Measurements from ENCODE around the gene DGKI.

Gene DGKI

GRCh38 chr7:137519947-137520346 is 326.8 kb downstream of the DGKI start:
- DNase-seq: no peak

DNA sequence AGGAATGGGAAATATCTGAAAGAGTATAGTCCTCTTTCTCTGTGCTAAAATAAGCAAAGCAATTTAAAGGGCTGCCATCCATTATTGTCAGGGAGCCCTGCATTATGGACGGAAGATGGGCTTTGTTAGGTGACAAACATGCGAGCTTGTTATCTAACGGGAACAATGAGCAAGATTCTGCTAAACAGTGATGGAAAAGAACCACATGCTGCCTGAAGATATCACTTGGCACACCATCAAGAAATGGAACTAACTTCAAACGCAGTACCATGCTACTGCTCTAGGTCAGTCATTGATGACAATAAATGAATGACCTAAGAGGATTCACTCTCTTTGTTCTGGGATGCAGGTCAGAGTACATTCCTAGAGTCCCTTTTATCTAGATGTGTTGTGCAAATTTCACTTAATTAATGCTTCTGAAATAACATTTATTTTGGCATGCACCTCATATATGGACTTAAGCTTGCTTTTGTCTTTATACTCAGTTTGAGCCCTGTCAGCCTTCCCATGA is 327.5 kb downstream of the DGKI start:
- no peak for DNase-seq

GRCh38 chr7:137513091-137513490 is 333.7 kb downstream of the DGKI start:
- DNase-seq: no peak

GRCh38 chr7:137507096-137507495 is 339.7 kb downstream of the DGKI start:
- DNase-seq: no peak

DNA sequence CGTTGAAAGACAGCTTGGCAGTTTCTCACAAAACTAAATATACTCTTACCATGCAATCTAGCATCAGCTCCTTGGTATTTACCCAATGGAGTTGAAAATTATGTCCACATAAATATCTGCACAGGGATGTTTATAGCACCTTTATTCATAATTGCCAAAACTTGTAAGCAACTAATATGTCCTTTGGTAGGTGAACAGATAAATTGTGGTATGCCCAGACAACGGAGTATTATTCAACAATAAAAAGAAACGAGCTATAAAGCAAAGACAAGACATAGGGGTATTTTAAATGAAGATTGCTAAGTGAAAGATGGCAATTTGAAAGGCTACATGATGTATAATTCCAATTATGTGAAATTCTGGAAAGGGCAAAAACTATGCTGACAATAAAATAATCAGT is 340.7 kb downstream of the DGKI start:
- no peak for DNase-seq

DNA sequence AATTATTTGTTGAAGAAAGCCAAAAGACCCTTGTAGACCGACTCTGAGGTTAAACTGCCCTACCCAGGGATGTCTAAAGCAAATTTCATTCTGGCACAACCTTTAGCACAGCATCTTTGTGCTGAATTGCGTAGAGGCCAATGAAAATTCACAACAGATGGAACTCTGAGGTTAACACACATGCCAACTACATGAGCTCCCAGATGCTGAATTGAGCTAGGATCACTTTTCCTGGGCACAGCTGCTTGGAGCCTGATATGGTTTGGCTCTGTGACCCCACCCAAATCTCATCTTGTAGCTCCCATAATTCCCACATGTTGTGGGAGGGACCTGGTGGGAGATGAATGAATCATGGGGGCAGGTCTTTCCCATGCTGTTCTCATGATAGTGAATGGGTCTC is 345.2 kb downstream of the DGKI start:
- no peak for DNase-seq

DNA sequence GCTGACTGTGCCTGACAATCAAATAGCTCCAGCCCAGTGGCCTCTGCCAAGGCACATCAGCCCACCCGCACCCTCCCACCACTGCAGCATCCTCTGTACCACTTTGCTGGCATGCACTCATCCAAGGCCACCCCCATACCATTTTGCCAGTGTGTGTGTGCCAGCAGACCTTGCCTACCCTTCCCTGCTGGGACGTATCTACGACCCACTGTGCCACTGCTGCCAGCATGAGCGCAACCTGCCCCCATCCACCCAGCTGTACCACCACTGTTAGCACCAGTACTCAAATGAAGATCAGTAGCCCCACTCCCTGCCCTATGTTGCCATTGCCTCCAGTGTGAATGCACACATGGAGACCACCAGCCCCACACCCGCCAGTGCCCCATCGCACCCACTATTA is 353.9 kb downstream of the DGKI start:
- no peak for DNase-seq

- no peak for DNase-seq
Measured at GRCh38 chr7:137489880-137490279, 356.9 kb downstream of the DGKI start.

DNA sequence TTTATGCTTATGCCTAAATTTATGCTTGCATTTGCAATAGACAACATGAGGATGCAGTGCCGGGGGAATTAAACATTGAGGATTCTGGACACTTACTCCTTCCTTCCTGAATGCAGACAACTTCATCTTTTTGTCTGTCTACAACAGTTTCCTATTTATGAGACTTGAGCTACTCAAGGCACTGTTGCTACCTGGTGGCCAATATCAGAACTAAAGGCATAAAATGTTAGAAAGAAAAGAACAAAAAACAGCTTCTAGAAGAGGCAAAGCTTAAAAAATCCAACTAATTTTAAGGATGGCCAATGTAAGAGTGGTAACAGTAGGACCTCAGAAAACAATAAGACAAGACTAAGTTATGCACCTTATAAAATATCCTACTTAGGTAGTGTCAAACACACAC is 358.7 kb downstream of the DGKI start:
- DNase-seq: no peak

DNA sequence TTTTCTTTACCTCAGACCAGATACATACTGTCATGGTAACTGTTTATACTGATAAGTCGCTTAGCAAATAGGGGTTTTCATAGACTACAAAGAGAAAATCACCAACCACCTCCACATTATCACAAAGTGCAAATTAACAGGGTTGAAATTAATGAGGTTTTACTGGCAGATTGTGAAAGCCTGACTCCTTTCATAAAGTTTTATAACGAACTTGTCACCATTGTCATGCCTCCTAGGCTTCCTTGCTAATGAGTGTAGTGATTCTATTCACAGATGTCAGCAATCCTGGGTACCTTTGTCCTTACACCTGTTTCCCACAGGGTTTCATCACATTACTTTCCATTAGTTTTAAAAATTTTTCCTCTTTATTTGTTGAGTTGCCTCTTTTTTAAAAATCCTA is 361.0 kb downstream of the DGKI start:
- DNase-seq: no peak

DNA sequence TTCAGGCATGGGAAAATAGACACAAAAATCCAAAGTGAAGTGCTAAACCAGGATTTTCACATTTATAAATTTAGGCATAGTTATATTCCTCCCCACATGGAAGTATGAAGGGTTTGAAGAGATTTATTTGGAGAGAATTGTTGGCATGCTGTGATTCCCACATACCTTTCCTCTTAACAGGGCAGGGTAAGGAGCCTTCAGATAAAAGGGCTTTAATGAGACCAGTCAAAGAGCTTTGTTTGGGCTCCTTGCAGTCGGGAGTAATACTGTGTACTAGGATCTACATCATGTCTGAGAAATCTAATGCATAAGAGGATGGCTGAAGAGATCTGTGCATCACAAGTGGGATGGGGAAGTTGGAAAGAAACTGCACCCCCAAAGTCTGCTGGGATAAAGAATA is 362.4 kb downstream of the DGKI start:
- no peak for DNase-seq

DNA sequence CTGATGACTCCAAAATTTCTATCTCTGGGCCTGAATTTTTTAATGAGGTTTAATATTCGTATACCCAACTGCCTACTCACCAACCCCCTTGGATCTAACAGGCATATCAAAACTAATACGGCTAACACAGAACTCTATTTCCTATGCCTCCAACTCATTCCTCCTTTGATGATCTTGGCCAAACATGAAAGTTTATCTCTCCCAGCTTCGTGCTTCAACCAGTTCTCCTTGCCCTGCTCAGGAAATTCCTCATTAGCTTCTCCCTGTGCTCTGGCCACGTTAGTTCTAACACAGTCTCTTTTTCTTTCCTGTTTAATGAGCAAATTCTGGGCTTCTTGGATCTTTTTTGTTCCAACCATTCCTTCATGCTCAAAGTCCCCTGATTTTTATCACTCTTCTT is 364.3 kb downstream of the DGKI start:
- DNase-seq: no peak

DNA sequence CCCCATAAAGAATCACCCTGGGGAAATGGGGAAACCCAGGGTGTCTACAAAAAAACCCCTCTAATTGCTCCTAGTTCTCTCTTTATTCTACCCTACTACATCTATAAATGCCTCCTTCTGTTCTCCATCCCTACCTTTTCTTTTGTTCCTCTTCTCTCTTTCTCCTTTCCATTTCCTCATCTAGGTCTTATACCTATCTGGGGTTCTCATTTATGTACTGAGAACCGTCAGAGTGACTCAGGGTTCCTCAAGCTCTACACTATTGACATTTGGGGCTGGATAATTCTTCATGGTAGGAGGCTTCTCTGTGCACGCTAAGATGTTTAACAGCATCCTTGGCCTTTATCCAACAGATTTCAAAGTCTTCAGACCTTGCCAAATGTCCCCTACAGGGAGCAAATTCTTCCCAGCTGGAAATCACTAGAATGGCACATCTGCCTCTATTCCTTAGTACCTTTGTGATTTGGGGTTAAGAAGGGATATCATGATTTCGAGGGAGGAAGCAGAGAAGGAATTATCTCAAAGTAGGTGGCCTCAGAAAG is 365.9 kb downstream of the DGKI start:
- no peak for DNase-seq

- DNase-seq: no peak
Measured at GRCh38 chr7:137480401-137480800, 366.4 kb downstream of the DGKI start.

GRCh38 chr7:137476937-137477336 is 369.8 kb downstream of the DGKI start:
- peak; percentile 44 for DNase-seq

- no peak for DNase-seq
Measured at GRCh38 chr7:137475966-137476365, 370.8 kb downstream of the DGKI start.

DNA sequence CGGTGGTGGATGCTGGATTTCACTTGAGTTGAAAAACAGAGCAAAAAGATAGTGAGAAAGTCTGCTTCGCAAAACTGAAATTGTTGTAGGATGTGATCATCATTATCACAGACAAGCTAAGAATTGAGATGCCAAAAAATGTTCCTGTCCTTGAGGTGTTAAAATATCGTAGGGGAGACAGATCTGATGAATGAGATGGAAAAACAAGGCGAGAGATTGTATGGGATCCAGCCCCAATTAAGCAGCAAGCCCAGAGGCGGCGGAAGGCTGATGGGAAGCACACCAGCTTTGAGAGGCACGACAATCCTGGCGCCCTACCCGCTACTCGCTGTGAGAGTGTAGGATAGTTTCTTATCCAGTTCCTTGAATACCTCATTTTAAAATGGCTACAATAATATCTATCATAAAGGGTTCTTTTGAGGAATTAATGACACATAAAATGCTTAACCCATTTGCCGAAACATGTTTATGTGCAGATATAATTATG is 372.2 kb downstream of the DGKI start:
- no peak for DNase-seq

GRCh38 chr7:137471128-137471527 is 375.6 kb downstream of the DGKI start:
- no peak for DNase-seq

- DNase-seq: no peak
Measured at GRCh38 chr7:137469858-137470257, 376.9 kb downstream of the DGKI start.

DNA sequence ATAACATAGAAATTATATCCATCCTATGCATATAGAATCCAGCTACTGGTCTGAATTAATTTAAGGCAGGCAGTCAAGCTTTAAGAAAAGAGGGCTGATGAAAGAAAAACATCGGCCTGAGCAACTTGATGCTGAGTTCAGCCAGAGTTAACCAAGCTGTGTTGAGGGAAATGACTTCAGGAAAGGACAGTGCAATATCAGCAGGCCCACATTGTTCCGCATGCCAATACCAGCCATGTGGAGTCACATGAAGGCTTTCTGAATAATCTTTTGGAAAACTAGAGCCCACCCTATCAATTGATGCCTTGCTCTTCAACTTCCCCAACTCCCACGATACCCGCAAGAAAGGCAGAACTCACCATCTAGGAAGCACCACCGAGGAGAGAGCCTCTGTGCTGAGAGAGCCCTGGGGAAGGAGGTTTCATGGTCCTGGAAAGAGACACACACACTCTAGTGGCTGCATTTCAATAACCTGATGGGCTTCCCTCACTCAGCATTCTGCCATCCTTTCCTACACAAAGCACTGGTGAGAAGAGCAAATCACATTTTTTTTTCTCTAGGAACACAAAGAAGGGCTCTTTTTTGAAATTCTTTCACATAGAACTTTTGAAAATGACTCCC is 377.5 kb downstream of the DGKI start:
- no peak for DNase-seq

GRCh38 chr7:137462847-137463246 is 383.9 kb downstream of the DGKI start:
- DNase-seq: no peak

- no peak for DNase-seq
Measured at GRCh38 chr7:137462074-137462715, 384.6 kb downstream of the DGKI start.

DNA sequence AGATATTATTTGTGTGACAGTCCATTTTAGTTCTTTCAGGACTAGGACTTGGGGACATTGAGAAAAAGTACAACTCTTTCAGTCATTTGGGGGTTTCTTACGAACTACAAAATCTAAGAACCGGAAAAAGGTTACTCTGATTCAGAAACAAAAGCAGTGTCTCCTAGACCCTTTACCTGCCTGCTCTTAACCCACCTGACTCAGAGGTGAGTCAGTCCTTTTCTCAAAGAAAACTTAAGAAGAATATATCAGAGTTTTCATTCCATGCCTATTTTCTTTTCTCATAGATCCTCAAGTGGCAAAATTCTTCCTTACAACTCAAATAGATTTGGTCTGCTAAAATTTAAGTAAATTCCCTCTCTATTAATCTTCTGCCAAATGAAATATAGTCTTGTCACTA is 388.4 kb downstream of the DGKI start:
- no peak for DNase-seq

- no peak for DNase-seq
Measured at GRCh38 chr7:137454767-137455166, 392.0 kb downstream of the DGKI start.

Data from kidney glomerular epithelial cell (primary cell).